ENCODE data around the gene C8G.

The C8G gene

DNA sequence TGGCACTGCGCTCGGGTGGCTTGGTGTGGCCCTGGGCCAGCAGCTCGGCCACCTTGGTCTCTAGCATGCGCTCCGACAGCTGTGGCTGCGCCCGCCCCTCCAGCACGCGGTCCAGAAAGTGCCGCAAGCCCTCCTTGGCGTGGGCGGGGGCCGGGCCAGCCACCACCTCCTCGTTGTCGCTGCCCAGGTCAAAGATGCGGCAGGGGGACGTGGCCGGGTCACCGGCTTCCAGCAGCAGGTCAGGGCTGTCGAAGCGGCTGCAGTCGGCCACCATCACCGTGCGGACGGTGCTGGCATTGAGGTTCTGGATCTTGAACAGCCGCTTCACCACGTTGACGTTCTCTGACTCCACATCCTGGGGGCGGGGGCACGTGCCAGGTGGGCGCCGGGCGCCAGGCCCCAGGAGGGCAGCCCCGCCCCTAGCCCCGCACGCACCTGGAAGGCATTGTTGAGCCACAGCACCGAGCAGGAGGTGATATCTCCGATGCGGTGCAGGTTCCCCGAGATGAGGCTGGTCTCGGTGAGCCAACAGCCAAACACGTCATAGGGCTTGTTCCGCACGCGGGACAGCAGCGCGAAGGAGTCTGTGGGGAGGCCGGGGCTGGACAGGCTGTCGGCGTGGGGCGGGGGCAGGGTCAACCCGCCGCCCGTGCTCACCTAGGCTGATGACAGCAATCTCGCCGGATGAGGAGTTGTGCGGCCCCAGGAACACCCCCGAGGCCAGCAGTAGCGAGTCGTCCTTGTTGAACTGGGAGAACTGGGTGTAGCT is 2.7 kb upstream of the C8G start:
- no peak for DNase-seq

DNA sequence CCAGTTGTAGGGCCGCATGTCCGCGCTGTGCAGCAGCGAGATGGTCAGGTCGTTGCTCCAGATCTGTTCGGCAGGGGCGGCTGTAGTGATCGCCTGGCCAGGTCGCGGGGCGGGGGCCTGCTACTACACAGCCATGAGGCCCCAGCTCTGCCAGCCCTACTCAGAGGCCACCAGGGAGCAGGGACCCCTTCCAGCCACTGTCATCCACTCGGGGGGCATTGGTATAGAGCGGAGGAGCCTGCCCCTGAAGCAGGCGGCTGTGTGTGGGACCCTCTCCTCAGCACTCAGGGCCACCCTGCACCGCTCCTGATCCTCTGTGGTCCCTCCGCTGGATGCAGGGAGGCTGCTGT is 2.2 kb upstream of the C8G start:
- no peak for DNase-seq

DNA sequence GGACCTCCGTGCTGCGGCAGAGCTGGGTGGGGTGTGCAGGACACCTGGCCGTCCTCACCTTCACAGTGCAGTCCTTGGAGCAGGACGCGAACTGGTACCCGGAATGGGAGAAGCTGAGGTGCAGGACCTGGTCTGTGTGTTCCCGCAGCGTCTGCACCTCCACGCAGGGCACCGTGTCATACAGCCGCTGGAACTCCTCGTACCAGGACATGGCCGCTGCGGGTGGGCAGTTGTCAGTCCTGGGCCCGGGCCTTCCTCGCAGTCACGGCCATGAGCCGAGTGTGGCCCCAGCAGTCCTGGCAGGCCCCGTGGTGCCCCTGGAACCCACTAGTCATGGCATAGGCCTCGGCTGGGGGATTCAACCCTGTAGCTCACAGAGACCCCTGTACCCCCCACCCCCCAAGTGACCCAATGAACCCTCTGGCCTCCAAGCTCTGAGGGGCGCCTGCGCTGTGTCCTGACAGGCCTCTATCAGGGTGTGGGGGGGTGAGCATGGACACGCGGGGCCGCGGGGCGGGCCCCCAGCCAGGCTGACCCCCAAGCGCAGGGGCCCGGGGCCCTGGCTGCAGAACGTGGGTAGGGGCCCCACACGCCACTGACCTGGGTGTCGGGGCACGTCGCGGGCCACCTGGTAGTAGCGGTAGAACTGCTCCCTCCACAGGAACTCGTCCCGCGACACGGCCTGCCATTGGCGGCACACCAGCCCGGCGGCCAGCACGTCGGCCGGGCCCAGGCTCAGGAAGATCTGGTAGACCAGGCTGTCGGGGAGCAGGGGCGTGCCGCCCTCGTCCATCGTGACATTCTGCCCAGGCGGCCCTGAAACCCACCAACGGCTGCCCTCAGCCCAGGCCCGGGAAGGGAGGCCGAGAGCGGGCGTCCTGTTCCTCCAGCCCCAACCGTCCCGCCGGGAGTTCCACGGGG is 1.5 kb upstream of the C8G start:
- DNase-seq = peak; percentile 62

DNA sequence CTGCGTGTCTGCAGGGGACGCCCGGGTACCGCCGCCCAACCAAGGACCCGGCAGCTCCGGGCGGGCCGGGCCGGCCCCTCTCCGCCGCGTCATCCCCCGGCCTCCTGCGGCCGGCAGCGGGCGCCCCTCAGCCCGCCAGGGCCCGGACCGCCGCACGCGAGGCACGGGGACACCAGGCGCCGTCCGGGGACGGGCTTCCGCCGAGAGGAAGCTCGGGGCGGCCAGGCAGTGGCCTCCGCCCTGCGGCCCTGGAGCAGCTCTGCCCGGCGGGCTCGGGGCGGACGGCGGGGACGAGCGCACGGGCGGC is 878 bp upstream of the C8G start:
- peak; percentile 82 for DNase-seq

DNA sequence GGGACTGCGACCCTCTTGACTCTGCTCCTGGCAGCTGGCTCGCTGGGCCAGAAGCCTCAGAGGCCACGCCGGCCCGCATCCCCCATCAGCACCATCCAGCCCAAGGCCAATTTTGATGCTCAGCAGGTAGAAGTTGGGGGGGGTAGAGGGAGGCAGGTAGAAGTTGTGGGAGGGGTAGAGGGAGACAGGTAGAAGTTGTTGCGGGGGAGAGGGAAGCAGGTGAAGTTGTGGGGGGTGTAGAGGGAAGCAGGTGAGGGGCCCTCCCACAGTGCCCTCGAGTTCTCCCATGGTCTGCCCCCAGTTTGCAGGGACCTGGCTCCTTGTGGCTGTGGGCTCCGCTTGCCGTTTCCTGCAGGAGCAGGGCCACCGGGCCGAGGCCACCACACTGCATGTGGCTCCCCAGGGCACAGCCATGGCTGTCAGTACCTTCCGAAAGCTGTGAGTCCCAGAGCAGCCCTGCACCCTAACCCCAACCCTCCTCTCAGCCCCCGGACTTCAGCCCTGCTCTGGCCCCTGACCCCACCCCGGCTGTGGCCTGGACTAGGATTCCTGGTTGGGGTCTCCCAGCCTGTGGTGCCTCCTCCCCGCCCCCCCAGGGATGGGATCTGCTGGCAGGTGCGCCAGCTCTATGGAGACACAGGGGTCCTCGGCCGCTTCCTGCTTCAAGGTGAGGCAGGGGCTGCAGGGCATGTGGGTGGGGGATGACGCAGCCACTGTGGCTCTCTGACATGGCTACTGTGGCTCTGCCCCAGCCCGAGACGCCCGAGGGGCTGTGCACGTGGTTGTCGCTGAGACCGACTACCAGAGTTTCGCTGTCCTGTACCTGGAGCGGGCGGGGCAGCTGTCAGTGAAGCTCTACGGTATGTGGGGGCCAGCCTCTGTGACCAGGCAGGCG is 537 bp downstream of the C8G start:
- DNase-seq = no peak

DNA sequence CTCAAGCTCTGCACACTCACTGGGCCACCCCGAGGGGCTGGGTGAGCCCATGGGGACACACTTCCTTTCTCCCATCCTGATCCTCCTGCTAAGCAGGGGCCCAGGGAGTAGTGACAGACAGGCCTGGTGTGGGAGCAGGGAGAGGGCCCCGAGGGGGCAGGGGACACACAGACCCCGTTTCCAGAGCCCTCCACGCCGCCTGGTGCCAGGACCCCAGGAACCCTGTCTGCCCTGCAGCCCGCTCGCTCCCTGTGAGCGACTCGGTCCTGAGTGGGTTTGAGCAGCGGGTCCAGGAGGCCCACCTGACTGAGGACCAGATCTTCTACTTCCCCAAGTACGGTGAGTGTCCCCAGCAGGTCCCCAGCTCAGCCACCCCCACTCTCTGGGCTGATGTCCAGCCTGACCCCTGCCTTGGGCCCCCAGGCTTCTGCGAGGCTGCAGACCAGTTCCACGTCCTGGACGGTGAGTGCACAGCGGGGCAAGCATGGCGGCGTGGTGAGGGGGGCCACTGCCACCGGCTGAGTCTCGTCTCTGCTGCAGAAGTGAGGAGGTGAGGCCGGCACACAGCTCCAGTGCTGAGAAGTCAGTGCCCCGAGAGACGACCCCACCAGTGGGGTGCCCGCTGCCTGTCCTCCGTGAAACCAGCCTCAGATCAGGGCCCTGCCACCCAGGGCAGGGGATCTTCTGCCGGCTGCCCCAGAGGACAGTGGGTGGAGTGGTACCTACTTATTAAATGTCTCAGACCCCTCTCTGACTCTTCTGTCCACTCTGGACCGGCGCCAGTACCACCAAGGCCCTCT is 1.4 kb downstream of the C8G start:
- DNase-seq = no peak

DNA sequence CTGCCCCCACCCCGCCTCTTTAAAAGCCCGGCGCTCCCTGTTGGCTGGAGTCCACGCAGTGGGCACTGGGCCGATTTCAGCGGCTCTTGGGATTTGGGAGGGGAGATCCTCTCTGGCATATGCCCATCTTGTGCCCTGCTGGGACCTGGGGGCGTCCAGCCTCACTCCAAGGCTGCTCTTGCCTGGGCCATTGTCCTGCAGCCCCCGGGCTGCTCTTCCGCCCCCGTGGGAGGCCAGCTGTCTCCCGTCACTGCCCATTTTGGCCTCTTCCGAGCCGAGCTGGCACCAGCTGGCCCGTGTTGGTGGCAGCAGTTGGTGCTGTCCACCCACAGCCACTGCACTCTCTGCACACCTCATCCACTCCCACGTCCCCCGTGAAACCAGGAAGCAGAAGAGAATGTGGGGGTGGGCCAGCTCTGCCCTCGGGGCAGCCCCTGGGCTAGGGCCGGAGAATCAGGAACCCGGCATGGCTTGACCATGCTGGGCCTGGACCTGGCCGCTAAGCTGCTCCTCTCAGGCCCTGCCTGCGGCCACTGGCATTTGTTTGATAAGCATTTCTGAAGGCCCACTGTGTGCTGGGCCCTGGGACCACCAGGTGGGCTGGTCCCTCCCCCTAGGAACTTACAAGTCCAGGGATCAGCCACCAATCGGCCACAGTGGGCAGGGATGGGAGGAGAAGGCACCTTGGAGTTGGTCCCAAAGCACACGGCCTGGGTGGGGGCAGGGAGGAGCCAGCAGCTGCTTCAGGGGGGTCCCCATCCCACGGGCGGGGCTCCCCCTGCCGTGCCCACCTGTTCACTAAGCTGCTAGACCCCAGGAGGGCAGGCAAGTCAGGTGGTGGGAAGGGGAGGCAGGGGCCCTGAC is 2.2 kb downstream of the C8G start:
- DNase-seq = no peak

DNA sequence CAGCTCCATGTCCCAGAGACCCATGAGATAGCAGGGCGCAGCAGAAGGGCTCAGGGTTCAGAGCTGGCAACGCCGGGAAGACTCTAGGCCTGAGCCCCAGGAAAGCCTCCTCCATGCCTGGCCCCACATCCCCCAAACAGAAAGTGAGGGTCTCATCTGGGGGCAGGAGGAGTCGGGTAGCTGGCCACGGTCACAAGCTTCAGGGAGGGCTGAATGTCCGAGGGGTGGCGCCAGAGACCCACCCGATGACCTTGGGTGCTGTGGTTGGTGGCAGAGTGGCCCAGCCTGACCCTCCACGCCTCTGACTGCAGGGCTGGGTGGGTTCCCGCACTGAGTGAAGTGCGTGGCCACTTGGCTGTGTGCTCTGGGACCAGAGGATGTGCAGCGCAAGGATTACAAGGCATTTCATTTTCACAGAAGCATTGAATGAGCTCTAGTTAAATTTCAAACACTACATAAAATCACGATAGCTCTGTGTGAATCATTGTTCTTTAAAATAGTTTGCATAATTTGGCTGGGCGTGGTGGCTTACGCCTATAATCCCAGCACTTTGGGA is 3.0 kb downstream of the C8G start:
- DNase-seq = peak; percentile 72

DNA sequence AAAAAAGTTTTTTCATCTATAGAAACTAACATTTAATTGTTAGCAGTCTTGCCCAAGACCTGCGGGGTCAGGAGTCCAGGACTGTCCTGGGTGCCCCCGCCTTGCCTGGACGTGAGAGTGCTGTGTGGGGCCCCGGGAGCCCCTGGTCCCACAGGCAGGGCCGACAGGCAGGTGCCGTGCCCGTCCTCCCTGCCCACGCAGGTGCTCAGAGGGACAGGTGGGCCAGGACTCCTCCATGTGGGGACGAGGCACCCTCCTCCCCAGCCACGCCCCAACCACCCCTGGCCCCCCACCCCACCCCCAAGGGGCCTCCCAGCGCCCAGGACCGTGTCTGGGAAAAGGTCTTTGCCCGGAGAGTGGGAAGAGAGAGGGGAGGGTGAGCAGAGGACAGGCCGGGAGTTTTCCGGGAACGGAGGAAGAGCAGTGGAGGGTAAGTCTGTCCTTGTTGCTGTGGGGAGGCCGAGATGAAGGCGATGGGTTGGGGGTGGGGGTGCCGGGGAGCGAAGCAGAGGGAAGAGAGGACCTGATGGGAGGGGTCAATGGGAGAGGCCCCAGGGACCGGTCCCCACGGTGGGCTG is 4.3 kb downstream of the C8G start:
- DNase-seq = no peak

DNA sequence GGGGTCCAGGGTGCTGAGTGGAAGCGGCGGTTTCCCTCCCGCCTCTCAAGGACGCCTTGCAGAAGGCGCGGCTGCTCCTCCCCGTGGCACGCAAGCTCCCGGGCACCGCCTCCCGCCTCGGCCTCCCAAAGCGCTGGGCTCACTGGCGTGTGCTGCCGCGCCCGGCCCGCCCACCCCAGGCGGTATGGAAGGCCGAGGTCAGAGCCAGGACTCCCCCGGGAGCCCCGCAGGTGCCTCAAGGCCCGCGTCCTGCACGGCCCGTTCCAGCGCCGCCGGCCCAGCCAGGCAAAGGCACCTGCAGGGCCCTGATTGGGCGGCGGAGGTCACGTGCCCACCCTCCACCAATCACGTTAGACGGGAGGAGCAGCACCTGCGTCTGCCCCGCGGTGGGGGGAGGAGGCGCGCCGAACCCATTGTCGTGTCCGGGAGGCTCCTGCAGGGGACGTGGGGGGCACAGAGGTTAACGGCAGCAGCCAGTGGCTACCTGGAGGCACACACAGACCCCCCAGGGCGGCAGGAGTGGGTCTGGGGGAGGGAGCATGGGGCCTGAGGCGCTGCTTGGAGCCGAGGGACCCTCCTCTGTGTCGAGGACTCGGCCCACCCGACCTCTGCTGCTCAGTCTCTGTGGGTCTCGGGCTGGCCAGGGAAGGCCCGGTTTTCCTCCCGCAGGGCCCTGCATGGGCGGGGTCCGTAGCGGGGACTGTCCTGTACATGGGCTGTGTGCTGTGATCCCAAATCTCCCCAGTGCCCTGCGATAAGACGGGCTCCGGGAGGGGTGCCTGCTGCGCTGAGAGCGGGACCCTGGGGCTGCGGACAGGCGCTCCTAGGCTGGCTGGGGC is 5.0 kb downstream of the C8G start:
- peak; percentile 94 for DNase-seq

DNA sequence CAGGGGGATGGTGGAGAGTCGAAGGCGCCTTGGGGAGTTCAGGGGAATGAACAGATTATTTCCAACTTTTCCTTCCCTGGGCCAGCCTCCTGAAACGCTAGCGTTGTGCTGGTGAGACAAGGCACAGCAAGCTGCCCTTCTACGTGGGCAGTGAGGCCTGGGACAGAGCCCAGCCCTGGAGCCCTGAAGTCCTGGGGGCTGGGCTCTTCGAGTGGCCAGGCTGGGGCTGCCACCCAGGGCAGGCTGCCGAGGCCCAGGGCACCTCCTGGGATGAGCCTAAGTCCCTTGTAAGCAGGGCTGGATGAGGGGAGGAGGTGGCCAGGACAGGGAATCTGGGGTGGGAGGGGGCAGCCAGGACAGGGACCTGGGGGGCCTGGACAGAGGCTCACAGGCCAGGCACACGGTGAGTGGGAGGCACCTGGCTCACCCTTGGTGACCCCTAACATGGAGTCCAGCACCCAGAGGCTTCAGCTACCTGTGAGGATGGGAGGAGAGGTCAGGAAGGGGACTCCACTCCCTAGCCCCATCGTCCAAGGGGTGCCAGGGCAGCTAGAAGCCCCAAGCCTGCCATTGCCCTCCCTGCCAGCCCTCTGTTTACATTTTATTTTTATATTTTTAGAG is 5.7 kb downstream of the C8G start:
- no peak for DNase-seq

DNA sequence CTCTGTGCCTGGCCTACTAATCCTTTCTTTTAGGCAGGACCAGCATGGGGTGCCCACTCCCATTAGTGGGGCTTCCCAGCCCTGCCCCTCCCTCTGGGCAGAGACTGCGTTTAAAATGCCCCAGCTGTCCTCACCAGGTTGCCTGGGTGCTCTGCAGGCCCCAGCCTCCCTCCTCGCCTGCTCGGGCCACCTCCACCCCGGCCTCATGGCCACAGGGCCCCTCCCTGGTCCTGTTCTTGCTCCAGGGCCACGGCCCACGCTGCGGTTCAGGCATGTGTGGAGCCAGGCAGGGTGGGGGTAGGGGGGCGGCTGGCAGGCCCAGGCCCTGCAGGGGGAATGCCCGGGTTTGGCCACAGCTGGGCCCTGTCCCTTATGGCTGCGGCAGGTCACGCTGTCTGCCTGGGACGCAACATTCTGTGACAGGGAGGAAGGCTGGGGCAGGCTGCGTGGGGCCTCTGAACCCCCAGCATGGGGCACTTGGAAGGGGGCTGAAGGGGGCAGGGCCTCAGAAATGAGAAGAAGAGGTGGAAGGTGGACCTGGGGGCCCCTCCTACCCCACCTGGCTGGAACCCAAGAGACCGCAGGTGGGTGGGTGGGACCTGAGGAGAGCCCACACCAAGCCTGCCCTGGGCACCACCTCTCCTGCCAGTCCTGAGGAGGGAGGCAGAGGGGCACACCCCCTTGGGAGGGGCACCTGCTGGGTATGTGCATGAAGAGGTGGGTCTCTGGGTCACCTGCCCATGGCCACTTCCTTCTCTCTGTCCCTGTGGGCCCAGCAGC is 6.7 kb downstream of the C8G start, which contains the start of gene LCN12:
LCN12 (plus strand) TSS at position 733 of the 780 bp plus-strand sequence. CDS start 55 bp downstream, outside the sequence.
- no peak for DNase-seq

DNA sequence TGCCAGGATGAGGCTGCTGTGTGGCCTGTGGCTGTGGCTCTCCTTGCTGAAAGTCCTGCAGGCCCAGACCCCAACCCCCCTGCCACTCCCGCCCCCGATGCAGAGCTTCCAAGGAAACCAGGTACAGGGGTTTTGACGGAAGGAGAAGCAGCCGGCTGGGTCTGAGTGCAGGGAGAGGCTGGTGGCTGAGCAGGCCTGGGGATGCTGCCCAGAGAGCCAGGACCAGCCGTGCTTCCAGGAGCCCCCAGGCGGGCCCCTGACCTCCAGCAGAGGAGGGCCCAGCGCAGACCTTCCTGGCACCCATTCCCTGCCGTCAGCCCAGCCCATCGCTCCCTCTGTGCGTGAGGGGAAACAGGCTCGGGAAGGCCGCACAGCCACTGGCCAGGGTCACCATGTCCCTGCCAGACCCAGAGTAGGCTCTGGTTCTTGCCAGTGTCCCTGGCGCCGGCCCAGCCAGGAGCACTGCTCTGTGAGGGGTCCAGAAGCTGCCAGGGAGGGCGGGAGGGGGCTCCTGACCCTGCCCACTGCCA is 7.3 kb downstream of the C8G start:
- no peak for DNase-seq

DNA sequence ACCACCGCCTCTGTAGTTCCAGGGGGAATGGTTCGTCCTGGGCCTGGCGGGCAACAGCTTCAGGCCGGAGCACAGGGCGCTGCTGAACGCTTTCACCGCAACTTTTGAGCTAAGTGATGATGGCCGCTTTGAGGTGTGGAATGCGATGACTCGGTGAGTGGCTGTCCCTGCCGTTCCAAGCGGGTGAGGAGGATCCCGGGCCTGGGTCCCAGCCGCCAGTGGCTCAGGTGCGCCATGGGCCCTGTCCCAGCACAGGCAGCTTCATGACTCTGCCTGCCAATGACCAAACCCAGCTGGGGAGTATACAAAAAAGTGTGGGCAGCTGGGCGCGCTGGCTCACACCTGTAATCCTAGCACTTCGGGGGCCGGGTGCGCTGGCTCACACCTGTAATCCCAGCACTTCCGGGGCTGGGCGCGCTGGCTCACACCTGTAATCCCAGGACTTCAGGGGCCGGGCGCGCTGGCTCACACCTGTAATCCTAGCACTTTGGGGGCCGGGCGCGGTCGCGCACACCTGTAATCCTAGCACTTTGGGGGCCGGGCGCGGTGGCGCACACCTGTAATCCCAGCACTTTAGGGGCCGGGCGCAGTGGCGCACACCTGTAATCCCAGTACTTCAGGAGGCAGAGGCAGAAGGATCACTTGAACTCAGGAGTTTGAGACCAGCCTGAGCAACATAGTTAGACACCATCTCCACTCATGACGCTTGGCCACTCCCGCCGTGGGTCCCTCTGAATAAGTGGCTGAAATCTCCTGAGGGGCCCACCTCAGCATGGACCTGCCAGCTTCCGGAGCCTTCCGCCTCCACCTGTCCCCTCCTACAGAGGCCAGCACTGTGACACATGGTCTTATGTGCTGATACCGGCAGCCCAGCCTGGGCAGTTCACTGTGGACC is 8.1 kb downstream of the C8G start:
- no peak for DNase-seq

DNA sequence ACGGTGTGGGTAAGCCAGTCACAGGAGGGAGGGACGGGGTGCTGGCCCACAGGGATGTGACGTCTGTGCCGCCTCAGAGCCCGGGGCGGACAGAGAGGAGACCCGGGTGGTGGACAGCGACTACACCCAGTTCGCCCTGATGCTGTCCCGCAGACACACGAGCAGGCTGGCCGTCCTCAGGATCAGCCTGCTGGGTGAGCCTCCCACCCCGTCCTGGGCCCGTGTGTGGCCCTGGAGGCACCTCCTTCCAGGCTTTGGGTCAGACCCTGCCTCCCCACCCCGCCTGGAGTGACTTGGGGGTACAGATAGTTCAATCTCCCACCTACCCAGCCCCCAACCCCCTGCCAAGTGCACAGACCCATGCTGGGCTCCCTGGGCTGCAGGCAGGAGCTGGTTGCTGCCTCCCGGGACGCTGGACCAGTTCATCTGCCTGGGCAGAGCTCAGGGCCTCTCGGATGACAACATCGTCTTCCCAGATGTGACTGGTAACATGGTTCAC is 8.8 kb downstream of the C8G start:
- no peak for DNase-seq

DNA sequence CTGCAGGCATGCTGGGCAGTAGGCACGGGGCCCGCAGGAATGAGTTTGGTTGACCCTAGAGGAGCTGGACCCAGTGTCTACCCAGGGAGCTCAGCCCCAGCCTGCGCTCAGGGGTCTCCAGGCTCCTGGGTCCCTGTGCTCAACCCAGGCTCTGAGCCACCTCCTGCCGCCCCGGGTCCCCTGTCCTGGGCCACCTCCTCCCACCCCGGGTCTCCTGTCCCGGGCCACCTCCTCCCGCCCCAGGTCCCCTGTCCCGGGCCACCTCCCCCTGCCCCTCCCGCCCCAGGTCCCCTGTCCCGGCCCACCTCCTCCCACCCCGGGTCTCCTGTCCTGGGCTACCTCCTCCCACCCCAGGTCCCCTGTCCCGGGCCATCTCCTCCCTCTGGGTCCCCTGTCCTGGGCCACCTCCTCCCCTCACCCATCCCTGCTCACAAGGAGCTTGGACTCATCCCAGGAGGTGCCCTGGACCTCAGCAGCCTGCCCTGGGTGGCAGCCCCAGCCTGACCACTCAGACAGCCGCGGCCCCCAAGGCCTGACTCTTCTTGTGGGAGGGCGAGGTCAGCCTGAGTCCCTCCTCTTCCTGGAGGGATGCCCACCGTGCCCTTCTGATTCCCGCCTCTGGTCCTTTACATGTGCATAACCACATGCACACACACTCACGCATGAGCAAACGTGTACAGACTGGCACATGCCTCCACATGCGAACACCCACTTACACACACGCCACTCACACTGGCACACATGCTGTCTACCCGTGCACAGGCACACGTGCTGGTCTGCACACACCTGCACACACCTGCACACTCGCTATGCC is 9.4 kb downstream of the C8G start:
- no peak for DNase-seq

Data from OCI-M1 (cell line).